ENCODE results near the gene SDK2. TPM values are rescaled to one million over a fixed set of nuclear protein-coding genes. Genes with fewer than 3 reads are reported as not detected.

SDK2 gene
- total and polyA plus RNA-seq, 4 experiments from 2014 or later = 0.49 to 2.9 (median 2.2) TPM; not detected in 1

DNA sequence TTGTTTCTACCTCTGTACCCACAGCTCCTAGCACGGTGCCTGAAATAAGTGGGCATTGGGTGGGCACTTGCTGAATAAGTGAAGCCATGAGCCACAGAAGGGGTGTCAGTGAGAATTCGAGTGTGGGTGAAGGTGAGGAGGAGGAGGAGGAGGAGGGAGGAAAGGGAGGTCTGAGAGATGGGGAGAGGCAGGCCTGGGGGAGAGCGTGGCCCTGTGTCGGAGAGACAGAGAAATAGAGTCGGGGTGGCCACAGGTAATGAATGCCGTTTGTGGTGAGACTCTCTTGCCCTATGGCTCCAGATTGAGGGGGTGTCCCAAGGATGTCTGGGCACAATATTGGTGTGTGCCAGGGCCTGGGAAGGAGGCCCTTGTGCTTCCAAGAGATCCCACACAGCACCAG is 49.2 kb downstream of the SDK2 start:
- H3K4me3 ChIP-seq (ENCODE audit: low read length in 2 of 2) = no peak overlapping the region
- no peak overlapping the region for H3K27ac ChIP-seq (ENCODE audit: low read depth, low read length)
- no peaks in the 10 kb centered on the region for H3K36me3 Mint-ChIP-seq
- peak overlapping the region in 3 of 8 donors; percentile 25 to 74 (median 39) for H3K4me3 Mint-ChIP-seq
- CTCF ChIA-PET (ENCODE audit: partially characterized antibody) = no interaction called here
- POLR2A ChIA-PET (ENCODE audit: partially characterized antibody) = no interaction called here
- intact Hi-C loops (cut with micrococcal nuclease) = no loop called here
- H3K27me3 ChIP-seq (ENCODE audit: insufficient read depth, low read length) = no peaks in the 10 kb centered on the region
- peaks cover 0 to 2% (median 0%) of the 10 kb centered on the region in 8 donors for H3K9me3 Mint-ChIP-seq
- peak overlapping the region in 6 of 7 donors; percentile 6 to 96 (median 92) for H3K27ac Mint-ChIP-seq
- H3K27me3 Mint-ChIP-seq = peaks cover 0 to 2% of the 10 kb centered on the region in 2 donors
- DNase-seq = no peak
- no peaks in the 10 kb centered on the region for H3K36me3 ChIP-seq (ENCODE audit: insufficient read depth, low read length)
- peaks cover 39 to 71% (median 49%) of the 10 kb centered on the region in 4 donors for H3K4me1 Mint-ChIP-seq
- H3K4me1 ChIP-seq (ENCODE audit: insufficient read depth, low read length) = peaks cover 61% of the 10 kb centered on the region
- no peaks in the 10 kb centered on the region for H3K9me3 ChIP-seq (ENCODE audit: control insufficient read depth in 1 of 2, low read length in 2 of 2)

DNA sequence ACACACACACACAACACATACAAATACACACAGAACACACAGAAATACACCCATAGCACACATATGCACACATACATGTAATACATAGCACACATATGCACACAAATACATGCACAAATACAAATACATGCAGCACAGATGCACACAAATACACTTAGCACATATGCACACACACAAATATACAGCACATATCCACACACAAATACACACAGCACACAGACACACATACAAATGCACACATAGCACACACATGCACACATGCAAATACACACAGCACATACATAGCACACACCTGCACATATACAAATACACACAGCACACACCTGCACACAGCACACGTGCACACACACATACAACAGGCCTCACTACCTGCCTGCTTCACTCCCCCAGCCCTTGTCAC is 49.6 kb downstream of the SDK2 start:
- Histone ChIP-seq H3K36me3 (ENCODE audit: insufficient read depth, low read length) (no peaks in the 10 kb centered on the region), H3K27ac (ENCODE audit: low read depth, low read length) (peak overlapping the region; percentile 24), H3K4me3 (ENCODE audit: low read length in 2 of 2) (no peak overlapping the region), H3K9me3 (ENCODE audit: control insufficient read depth in 1 of 2, low read length in 2 of 2) (no peaks in the 10 kb centered on the region), H3K4me1 (ENCODE audit: insufficient read depth, low read length) (peaks cover 63% of the 10 kb centered on the region), H3K27me3 (ENCODE audit: insufficient read depth, low read length) (no peaks in the 10 kb centered on the region)
- peak overlapping the region; percentile 83 to 96 (median 91) for H3K27ac Mint-ChIP-seq
- peaks cover 0 to 2% (median 0%) of the 10 kb centered on the region in 8 donors for H3K9me3 Mint-ChIP-seq
- no peak for DNase-seq
- ChIA-PET CTCF (ENCODE audit: partially characterized antibody) (no interaction called here), POLR2A (ENCODE audit: partially characterized antibody) (no interaction called here)
- no peaks in the 10 kb centered on the region for H3K36me3 Mint-ChIP-seq
- peaks cover 39 to 75% (median 53%) of the 10 kb centered on the region in 4 donors for H3K4me1 Mint-ChIP-seq
- peaks cover 0 to 2% of the 10 kb centered on the region in 2 donors for H3K27me3 Mint-ChIP-seq
- intact Hi-C loops (cut with micrococcal nuclease) = loop anchor here (5.0 kb wide), 1 partner anchor 128 kb away; no protein-coding TSS in a partner anchor
- peak overlapping the region in 5 of 8 donors; percentile 23 to 74 (median 36) for H3K4me3 Mint-ChIP-seq

DNA sequence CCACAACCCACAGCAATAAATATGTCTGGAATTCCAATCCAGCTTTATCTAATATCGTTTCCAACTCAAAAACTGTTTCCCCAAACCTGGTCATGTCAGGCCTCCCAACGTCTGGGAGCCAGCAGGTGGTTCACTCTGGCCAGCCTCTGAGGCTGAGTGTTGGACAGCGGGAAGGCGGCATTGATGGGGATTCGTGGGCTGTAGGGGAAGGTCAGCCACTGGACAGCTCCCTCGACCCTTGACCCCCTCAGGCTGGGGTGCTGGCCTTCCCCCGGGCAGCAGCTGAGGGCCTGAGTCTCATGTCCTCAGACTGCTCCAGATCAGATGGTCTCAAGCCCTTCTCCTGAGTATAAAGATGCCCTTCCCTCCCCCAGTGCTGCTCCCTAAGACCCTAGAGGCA is 50.2 kb downstream of the SDK2 start:
- no peak for DNase-seq
- Mint-ChIP-seq H3K9me3 (peaks cover 0 to 2% (median 0%) of the 10 kb centered on the region in 8 donors), H3K27ac (peak overlapping the region; percentile 83 to 96 (median 91)), H3K4me3 (peak overlapping the region in 3 of 8 donors; percentile 23 to 39 (median 25)), H3K36me3 (no peaks in the 10 kb centered on the region), H3K27me3 (peaks cover 0 to 2% of the 10 kb centered on the region in 2 donors), H3K4me1 (peaks cover 41 to 81% (median 58%) of the 10 kb centered on the region in 4 donors)
- POLR2A ChIA-PET (ENCODE audit: partially characterized antibody) = interaction anchor here (0.9 to 3.7 kb wide), 2 partner anchors 27 to 41 kb away, joined by 3 to 25 read pairs; no protein-coding TSS in a partner anchor
- H3K4me3 ChIP-seq (ENCODE audit: low read length in 2 of 2) = no peak overlapping the region
- intact Hi-C loops (cut with micrococcal nuclease) = loop anchor here (5.0 kb wide), 1 partner anchor 128 kb away; no protein-coding TSS in a partner anchor
- no peaks in the 10 kb centered on the region for H3K9me3 ChIP-seq (ENCODE audit: control insufficient read depth in 1 of 2, low read length in 2 of 2)
- H3K27me3 ChIP-seq (ENCODE audit: insufficient read depth, low read length) = no peaks in the 10 kb centered on the region
- no peaks in the 10 kb centered on the region for H3K36me3 ChIP-seq (ENCODE audit: insufficient read depth, low read length)
- H3K4me1 ChIP-seq (ENCODE audit: insufficient read depth, low read length) = peaks cover 63% of the 10 kb centered on the region
- CTCF ChIA-PET (ENCODE audit: partially characterized antibody) = no interaction called here
- peak overlapping the region; percentile 24 for H3K27ac ChIP-seq (ENCODE audit: low read depth, low read length)

DNA sequence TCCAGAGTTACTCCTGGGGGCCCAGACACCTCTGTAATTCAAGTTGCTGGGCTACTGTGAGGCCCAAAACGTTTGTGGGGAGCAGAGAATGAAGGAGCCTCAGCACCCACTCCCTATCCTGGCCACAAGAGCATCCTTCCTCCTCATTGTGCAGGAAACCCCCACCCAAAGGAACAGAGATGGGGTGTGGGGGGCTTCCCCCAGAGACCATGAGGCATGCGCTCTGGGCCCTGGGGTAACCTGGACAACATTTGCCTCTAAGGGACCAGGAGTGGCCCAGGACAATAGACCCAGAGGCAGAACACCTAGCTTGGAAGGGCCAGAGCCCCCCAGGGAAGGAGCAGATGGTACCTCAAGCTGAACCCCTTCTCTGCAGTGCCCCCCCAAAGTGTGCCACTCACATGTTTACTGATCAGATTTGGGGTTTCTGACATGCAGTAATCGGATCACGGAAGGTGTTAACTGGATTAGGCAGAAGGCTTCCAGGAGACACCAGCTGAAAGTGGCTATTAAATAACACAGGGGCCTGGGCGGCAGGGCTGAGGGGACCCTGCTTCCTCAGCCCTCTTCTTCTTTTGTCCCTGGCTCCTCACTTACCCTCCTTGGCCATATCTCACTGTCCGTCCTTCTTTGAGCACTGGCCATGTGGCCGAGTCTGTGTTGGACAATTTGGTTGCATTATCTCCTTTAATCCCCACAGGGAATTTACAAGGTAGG is 50.8 kb downstream of the SDK2 start:
- Mint-ChIP-seq H3K36me3 (no peaks in the 10 kb centered on the region), H3K9me3 (peaks cover 0 to 2% (median 0%) of the 10 kb centered on the region in 8 donors), H3K27ac (peak overlapping the region; percentile 74 to 96 (median 91)), H3K27me3 (no peaks in the 10 kb centered on the region), H3K4me1 (peaks cover 43 to 87% (median 62%) of the 10 kb centered on the region in 4 donors), H3K4me3 (peak overlapping the region in 5 of 8 donors; percentile 15 to 87 (median 51))
- Histone ChIP-seq H3K27me3 (ENCODE audit: insufficient read depth, low read length) (no peaks in the 10 kb centered on the region), H3K4me1 (ENCODE audit: insufficient read depth, low read length) (peaks cover 63% of the 10 kb centered on the region), H3K27ac (ENCODE audit: low read depth, low read length) (peak overlapping the region; percentile 12), H3K36me3 (ENCODE audit: insufficient read depth, low read length) (no peaks in the 10 kb centered on the region), H3K4me3 (ENCODE audit: low read length in 2 of 2) (no peak overlapping the region), H3K9me3 (ENCODE audit: control insufficient read depth in 1 of 2, low read length in 2 of 2) (no peaks in the 10 kb centered on the region)
- CTCF ChIA-PET (ENCODE audit: partially characterized antibody) = interaction anchor here (1.4 kb wide), 1 partner anchor 163 kb away, joined by 4 read pairs; no protein-coding TSS in a partner anchor
- POLR2A ChIA-PET (ENCODE audit: partially characterized antibody) = interaction anchor here (0.9 to 3.7 kb wide), 3 partner anchors 15 to 42 kb away, joined by 3 to 25 read pairs (median 4); no protein-coding TSS in a partner anchor
- DNase-seq = no peak
- intact Hi-C loops (cut with micrococcal nuclease) = loop anchor here (5.0 kb wide), 1 partner anchor 129 kb away; no protein-coding TSS in a partner anchor

DNA sequence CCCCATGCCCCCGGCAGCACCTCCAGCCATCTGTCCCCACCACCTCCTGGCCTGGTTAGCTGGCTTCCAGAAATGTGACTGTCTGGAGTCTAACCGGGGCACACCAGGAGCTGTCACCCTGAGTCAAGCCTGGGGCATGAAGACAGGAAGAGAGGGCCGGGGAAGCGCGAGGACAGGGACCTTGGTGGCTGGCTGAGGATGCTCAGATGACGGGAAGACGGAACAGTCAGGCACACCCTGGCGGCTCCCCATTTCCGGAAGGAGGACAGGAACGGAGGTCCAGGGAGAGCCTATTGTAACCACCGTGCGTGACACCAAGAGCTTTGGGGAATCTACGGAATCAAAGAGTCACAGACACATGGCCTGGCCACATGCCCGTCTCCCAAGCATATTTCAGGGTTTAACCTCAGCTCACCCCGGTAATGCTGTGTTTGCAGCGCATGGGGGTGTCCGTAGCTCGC is 51.7 kb downstream of the SDK2 start:
- H3K4me3 Mint-ChIP-seq = peak overlapping the region; percentile 77 to 87 (median 82)
- H3K4me1 ChIP-seq (ENCODE audit: insufficient read depth, low read length) = peaks cover 63% of the 10 kb centered on the region
- DNase-seq = peak in 2 of 5 donors; percentile 1 to 7
- H3K36me3 Mint-ChIP-seq = no peaks in the 10 kb centered on the region
- ChIA-PET CTCF (ENCODE audit: partially characterized antibody) (interaction anchor here (1.3 to 2.4 kb wide), 3 partner anchors 14 to 162 kb away, joined by 4 to 7 read pairs (median 4); partner anchors contain the start of gene SDK2), POLR2A (ENCODE audit: partially characterized antibody) (interaction anchor here (1.2 to 3.7 kb wide), 3 partner anchors 14 to 163 kb away, joined by 4 to 25 read pairs (median 4); no protein-coding TSS in a partner anchor)
- H3K9me3 Mint-ChIP-seq = peaks cover 0 to 2% (median 0%) of the 10 kb centered on the region in 8 donors
- H3K27ac Mint-ChIP-seq = peak overlapping the region; percentile 88 to 95 (median 92)
- H3K27ac ChIP-seq (ENCODE audit: low read depth, low read length) = peak overlapping the region; percentile 27
- H3K27me3 Mint-ChIP-seq = no peaks in the 10 kb centered on the region
- no peaks in the 10 kb centered on the region for H3K27me3 ChIP-seq (ENCODE audit: insufficient read depth, low read length)
- intact Hi-C loops (cut with micrococcal nuclease) = loop anchor here (5.0 kb wide), 1 partner anchor 130 kb away; no protein-coding TSS in a partner anchor
- H3K36me3 ChIP-seq (ENCODE audit: insufficient read depth, low read length) = no peaks in the 10 kb centered on the region
- peaks cover 46 to 91% (median 64%) of the 10 kb centered on the region in 4 donors for H3K4me1 Mint-ChIP-seq
- H3K9me3 ChIP-seq (ENCODE audit: control insufficient read depth in 1 of 2, low read length in 2 of 2) = no peaks in the 10 kb centered on the region
- peak overlapping the region in 1 of 2 donors; percentile 47 for H3K4me3 ChIP-seq (ENCODE audit: low read length in 2 of 2)

DNA sequence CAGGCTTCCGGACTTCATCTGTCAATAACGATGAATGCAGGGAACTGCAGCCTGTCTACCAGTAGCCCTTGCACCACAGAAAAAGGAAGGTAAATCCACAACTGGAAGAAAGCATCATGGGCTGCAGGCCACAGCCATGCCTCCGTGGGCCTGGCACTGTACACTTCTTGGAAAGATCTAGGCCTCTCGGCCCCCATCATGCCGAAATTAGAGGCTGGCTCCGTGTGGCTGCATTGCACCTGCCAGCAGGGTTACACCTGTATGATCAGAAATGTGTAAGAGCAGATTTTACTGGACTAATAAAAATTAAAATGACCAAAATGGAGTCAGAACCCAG is 52.2 kb downstream of the SDK2 start:
- Histone ChIP-seq H3K27ac (ENCODE audit: low read depth, low read length) (peak overlapping the region; percentile 27), H3K4me1 (ENCODE audit: insufficient read depth, low read length) (peaks cover 63% of the 10 kb centered on the region), H3K27me3 (ENCODE audit: insufficient read depth, low read length) (no peaks in the 10 kb centered on the region), H3K36me3 (ENCODE audit: insufficient read depth, low read length) (no peaks in the 10 kb centered on the region), H3K9me3 (ENCODE audit: control insufficient read depth in 1 of 2, low read length in 2 of 2) (no peaks in the 10 kb centered on the region), H3K4me3 (ENCODE audit: low read length in 2 of 2) (peak overlapping the region in 1 of 2 donors; percentile 47)
- peaks cover 0 to 2% (median 0%) of the 10 kb centered on the region in 8 donors for H3K9me3 Mint-ChIP-seq
- peak overlapping the region; percentile 77 to 87 (median 82) for H3K4me3 Mint-ChIP-seq
- no peaks in the 10 kb centered on the region for H3K36me3 Mint-ChIP-seq
- H3K27ac Mint-ChIP-seq = peak overlapping the region; percentile 88 to 95 (median 92)
- H3K4me1 Mint-ChIP-seq = peaks cover 48 to 92% (median 63%) of the 10 kb centered on the region in 4 donors
- CTCF ChIA-PET (ENCODE audit: partially characterized antibody) = interaction anchor here (1.2 to 2.4 kb wide), 6 partner anchors 13 to 162 kb away, joined by 3 to 7 read pairs (median 4); partner anchors contain the start of gene SDK2
- no peak for DNase-seq
- no peaks in the 10 kb centered on the region for H3K27me3 Mint-ChIP-seq
- intact Hi-C loops (cut with micrococcal nuclease) = loop anchor here (5.0 kb wide), 1 partner anchor 130 kb away; no protein-coding TSS in a partner anchor
- POLR2A ChIA-PET (ENCODE audit: partially characterized antibody) = interaction anchor here (0.6 to 3.7 kb wide), 7 partner anchors 13 to 957 kb away, joined by 3 to 25 read pairs (median 4); no protein-coding TSS in a partner anchor
